Endothelial cell (in vitro differentiated cells): ENCODE data around the gene HYDIN. TPM values are rescaled to one million over a fixed set of nuclear protein-coding genes. Genes with fewer than 3 reads are reported as not detected.
A peak's percentile ranks its signal among the peaks of the same experiment; 100 is the strongest.

Experiments
- DNase-seq: peaks from one replicate; pipeline ENCODE4 v3.0.0; 2021; ENCODE audit warnings: low spot score
- H3K27ac Mint-ChIP-seq: one replicate; pipeline ENCODE4 v1.8.0; 2021; ENCODE audit warnings: mixed read lengths, inconsistent platforms; ENCODE audit not compliant: unreplicated experiment
- H3K27me3 Mint-ChIP-seq: one replicate; pipeline ENCODE4 v1.8.0; 2021; ENCODE audit warnings: mild to moderate bottlenecking, moderate library complexity, mixed read lengths, inconsistent platforms; ENCODE audit not compliant: unreplicated experiment
- H3K36me3 Mint-ChIP-seq: one replicate; pipeline ENCODE4 v1.8.0; 2021; ENCODE audit warnings: mild to moderate bottlenecking, low read depth, mixed read lengths, inconsistent platforms; ENCODE audit not compliant: unreplicated experiment
- H3K4me1 Mint-ChIP-seq: one replicate; pipeline ENCODE4 v1.8.0; 2021; ENCODE audit warnings: mild to moderate bottlenecking, mixed read lengths, inconsistent platforms; ENCODE audit not compliant: unreplicated experiment
- H3K4me3 Mint-ChIP-seq: one replicate; pipeline ENCODE4 v1.8.0; 2021; ENCODE audit warnings: mild to moderate bottlenecking, mixed read lengths, inconsistent platforms; ENCODE audit not compliant: unreplicated experiment
- H3K9me3 Mint-ChIP-seq: one replicate; pipeline ENCODE4 v1.8.0; 2021; ENCODE audit warnings: mixed read lengths, inconsistent platforms; ENCODE audit not compliant: unreplicated experiment
- CTCF ChIP-seq: fragments of 200-600 bp; sonication (generic); IDR thresholded peaks from one replicate; pipeline ENCODE4 v1.5.0; 2021; ENCODE audit warnings: antibody characterized with exemption; ENCODE audit not compliant: unreplicated experiment
- total RNA-seq: library from RNA; stranded (reverse); fragmentation: NEBNext Ultra II Directional; extraction: Animal tissue kit (Norgen Biotek cat#: 25700); gene quantifications from one replicate; pipeline ENCODE4 v1.2.1, GENCODE V29; 2021; ENCODE audit not compliant: unreplicated experiment

HYDIN gene
- total RNA-seq, 1 donor from 2014 or later = 2.5 TPM

- peaks cover 9% of the 10 kb centered on the region for H3K27me3 Mint-ChIP-seq
- DNase-seq = no peak
- peaks cover 23% of the 10 kb centered on the region for H3K36me3 Mint-ChIP-seq
- H3K27ac Mint-ChIP-seq = no peak overlapping the region
- H3K9me3 Mint-ChIP-seq = peaks cover 25% of the 10 kb centered on the region
- peaks cover 2% of the 10 kb centered on the region for H3K4me1 Mint-ChIP-seq
- no peak for TF ChIP-seq CTCF
- H3K4me3 Mint-ChIP-seq = no peak overlapping the region
These were observed 4.0 kb downstream of the HYDIN start for GRCh38 chr16:71226229-71227141.

- Mint-ChIP-seq H3K4me3 (no peak overlapping the region), H3K27ac (no peak overlapping the region), H3K9me3 (peaks cover 25% of the 10 kb centered on the region), H3K4me1 (peaks cover 2% of the 10 kb centered on the region), H3K36me3 (peaks cover 20% of the 10 kb centered on the region), H3K27me3 (peaks cover 6% of the 10 kb centered on the region)
- TF ChIP-seq CTCF = no peak
- DNase-seq = no peak
These were observed 5.4 kb downstream of the HYDIN start for GRCh38 chr16:71225145-71225544.

GRCh38 chr16:71218306-71218963 lies 12.1 kb downstream of the HYDIN start:
- Mint-ChIP-seq H3K27me3 (peaks cover 1% of the 10 kb centered on the region), H3K9me3 (no peaks in the 10 kb centered on the region), H3K27ac (no peak overlapping the region), H3K4me3 (no peak overlapping the region), H3K4me1 (peaks cover 6% of the 10 kb centered on the region), H3K36me3 (no peaks in the 10 kb centered on the region)
- DNase-seq = no peak
- no peak for TF ChIP-seq CTCF

- H3K4me1 Mint-ChIP-seq = peaks cover 6% of the 10 kb centered on the region
- no peaks in the 10 kb centered on the region for H3K27me3 Mint-ChIP-seq
- H3K27ac Mint-ChIP-seq = no peak overlapping the region
- no peak for DNase-seq
- no peak for TF ChIP-seq CTCF
- no peaks in the 10 kb centered on the region for H3K9me3 Mint-ChIP-seq
- H3K36me3 Mint-ChIP-seq = no peaks in the 10 kb centered on the region
- H3K4me3 Mint-ChIP-seq = no peak overlapping the region
These were observed 13.0 kb downstream of the HYDIN start for GRCh38 chr16:71217506-71217905.

- Mint-ChIP-seq H3K27me3 (no peaks in the 10 kb centered on the region), H3K27ac (no peak overlapping the region), H3K9me3 (no peaks in the 10 kb centered on the region), H3K4me3 (no peak overlapping the region), H3K4me1 (peaks cover 6% of the 10 kb centered on the region), H3K36me3 (no peaks in the 10 kb centered on the region)
- peak; percentile 16 for TF ChIP-seq CTCF
- no peak for DNase-seq
These were observed 13.8 kb downstream of the HYDIN start for GRCh38 chr16:71216714-71217113.
